Dermis blood vessel endothelial cell (primary cell): ENCODE measurements around the gene MED12L. TPM values are rescaled to one million over a fixed set of nuclear protein-coding genes. Genes with fewer than 3 reads are reported as not detected.
A peak's percentile ranks its signal among the peaks of the same experiment; 100 is the strongest.

Experiments used
- DNase-seq: peaks from one replicate; pipeline ENCODE4 v3.0.0; 2010
- total RNA-seq: library from RNA; depleted of rRNA; stranded (reverse); fragments of >200 nt; gene quantifications from 2 replicates; pipeline ENCODE4 v1.2.3, GENCODE V29; 2014

Gene MED12L
- total RNA-seq, 1 donor from 2014 or later: under 0.01 TPM

DNA sequence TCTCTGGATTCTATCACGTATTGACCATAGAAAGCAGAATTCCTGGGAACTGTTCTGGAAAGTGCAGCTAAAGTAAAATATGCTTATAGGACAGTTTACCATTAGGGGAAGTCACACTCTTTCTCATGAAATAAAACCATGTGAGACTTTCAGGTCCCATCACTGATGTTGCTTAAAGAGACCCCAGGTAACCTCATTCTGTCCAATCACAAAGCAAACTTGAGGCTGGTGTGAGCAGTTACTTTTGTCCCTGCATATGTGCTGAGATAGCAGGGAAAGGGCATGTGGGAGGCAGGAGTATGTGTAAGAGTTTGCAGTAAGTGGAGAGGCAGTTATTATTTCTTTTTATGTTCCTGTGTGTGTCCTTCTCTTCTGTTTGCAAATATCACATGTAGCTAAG is 215.1 kb downstream of the MED12L start:
- DNase-seq: no peak

DNA sequence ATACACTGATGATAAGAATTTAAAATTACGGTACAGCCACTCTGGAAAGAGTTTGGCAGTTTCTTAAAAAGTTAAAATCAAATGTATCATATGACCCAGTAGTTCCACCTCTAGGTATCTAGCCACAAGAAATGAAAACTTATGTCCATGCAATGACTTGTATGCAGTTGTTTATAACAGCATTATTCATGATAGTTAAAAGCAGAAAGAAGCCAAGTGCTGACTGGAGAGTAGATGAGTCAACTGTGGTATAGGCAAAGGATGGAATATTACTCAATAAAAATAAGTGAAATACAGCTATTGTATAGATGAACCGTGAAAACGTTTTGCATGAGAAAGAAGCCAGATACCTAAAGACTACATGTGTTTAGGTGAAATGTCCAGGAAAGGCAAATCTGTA is 216.3 kb downstream of the MED12L start:
- no peak for DNase-seq

DNA sequence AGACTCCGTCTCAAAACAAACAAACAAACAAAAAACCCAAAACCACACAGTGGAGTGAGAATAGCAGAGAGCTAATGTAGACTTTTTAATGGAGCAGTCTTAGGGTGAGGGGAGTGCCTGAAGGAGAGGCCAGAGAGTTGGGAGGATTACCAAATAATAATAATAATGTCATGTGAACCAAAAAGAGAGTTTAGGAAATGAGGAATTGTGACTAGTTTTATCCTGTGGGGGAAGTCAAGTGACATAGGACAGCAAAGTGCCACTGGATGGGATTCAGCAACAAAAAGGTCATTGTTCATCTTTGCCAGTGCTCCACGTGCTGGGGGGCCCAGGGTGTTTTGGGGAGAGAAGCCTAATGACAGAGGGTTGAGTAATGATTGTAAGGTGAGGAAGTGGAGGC is 218.3 kb downstream of the MED12L start:
- DNase-seq: no peak

DNA sequence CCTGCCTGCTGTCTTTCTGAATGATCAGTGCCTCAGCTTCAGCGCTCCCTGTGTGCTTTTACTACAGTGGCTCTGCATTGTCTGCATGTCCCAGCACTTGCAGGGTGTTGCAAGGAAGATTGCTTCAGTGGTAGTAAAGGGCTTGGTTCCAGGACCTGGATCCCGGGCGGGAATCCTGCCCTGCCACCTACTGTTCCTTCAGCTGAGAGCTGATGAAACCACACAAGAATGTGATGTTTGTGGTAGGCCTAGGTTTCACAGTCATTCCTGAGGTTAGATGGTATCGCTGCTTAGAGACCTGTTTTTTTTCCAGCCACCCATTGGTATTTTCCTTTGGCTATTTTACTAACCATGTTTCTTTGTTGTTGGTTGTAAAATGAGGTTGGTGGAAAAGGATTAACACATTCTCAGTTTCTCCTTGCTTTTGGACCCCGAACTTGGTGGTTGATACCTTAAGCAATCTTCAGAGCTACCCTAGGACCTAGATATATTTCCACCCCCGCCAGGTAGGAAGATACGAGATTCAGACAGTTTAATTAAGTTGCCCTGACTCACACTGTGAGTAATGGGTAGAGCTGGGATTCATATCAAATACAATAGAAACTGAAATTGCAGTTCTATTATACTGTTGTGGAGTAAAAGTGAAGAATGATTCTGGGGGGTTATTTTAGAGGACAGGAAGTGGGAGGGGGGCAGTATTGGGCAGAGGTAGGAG is 219.8 kb downstream of the MED12L start:
- no peak for DNase-seq

DNA sequence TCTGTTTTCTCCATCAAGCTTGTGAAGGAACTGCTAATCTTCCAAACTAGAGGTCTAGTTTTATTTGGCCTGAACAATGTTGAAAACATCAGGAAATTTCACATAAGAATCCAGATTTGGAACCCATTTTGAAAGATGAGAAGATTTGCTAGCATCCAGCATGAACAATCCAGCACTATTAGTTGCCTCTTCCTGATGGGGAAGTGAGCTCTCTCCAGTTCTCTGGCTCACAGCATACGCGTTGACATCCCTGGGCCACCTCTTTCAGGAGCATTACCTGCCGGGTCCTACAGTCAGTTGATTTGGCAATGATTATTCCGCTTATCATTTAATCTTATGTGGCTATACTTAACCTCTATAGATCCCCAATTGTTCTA is 220.3 kb downstream of the MED12L start:
- DNase-seq: no peak

DNA sequence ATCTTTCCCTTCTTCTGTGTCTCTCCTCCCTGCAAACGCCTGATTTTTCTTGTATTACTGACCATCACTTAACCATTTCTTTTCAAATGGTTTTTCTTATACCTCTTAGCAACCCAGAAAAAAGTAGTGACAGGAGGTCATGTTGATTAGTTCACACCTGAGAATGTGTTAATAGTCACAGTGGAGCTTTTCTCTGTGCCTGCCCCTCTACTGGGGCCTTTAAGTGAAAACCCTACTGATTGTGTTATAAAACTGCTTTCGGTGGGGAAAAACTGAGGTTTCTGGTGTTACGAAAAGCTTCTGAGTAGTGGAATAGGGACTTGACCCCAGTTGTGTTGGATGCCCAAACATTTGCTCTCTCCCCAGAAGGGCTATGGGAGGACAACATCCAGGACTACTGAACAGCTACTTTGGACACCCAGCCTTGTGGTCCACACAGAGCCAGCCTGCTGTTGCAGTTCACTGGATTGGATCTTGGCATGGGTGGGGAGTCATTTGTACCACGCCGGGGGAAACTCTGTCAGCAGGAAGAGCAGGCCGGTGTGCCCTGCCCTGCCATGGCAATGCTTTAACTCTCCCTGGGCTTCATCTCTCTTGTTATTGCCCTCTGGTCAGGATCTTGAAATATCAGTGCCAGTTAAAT is 220.8 kb downstream of the MED12L start:
- no peak for DNase-seq

DNA sequence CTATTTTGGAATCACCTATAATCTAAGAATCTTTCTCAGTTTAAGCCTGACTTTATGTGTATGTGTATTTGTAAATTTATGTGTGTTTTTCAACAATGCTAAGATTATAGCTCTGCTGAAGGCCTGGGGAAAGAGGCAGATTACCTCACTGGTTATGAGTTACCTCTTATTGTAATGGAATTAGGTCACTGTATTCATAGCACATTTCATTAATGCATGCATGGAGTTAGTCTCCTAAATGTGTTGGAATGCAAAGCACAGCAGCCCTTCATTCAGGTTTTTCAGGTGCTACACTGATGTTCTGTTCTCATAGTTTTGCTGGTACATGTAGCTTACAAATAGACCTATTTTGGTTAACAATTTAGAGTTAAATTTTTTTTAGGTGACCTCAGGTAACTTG is 221.7 kb downstream of the MED12L start:
- no peak for DNase-seq

DNA sequence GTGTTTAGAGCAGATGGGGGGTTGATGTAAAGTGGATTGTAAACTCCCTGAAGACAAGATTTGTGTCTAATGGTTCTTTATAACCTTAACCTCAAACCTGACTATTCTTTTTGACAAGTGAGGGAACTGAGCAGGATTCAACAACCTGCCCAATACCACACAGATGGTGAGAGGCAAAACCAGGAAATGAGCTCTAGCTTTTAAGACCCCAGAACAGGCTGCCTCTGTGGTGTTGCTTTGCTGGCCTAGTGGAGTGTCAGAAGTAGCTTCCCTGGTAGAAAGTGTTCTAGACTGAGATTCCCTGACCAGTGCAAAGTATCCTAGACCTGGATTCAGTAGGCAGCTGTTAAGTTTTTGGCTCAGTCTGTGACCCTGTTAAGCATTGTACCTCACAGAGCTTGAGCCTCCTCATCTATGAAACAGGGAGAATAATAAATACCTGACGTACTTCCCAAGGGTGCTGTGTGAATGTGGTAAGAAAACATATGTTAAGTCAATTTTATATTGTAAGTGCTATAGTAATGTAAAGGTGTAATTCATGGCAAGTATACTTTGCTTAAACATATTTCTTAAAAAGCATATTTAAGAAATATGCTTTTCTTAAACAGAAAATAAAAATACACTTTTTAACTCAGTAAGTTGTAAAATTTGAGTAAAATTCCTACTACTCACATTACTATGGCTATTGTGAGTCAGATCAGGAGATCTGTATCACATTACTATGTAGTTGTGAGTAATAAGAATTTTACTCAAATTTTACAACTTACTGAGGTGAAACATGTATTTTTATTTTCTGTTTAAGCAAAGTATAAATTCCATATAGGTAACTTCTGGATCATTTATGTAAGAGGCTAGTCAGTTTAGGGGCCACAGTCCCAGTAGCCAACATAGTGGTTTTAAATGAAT is 222.4 kb downstream of the MED12L start:
- no peak for DNase-seq

DNA sequence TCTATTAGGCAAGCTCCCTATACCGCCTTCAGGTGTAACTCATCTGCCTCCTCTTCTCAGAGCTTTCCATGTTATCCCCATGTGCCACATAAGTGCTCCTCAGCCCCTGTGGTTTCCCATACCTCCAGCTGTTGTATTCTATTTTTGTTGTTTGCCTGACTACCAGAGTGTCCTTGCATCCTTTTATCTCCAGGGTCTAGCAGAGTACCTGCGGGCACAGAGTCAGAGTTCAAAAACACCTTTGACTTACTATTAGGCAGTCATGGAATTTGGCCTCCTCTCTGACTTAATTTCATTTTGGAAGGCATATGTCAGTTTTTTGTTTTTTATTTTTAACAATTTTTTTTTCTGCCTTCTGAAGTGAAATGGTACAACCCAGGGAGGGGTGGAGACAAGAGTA is 224.1 kb downstream of the MED12L start:
- no peak for DNase-seq

DNA sequence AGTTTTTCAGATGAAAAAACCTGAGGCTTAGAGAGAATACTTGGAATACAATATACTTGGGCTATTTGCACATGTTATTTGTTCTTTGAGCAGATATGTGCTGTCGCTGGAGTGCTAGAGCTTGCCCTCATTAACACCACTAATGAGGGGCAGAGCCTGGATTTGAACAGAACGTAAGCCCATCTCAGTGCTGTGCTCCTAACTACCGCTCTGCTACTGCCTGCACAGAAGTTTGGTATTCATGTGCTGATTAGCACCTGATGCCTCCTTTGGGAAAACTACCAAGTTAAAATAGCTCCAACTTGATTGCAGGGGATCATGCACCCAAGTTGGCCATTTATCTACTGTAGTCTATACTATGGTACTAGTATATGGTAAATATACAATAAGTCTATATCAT is 227.5 kb downstream of the MED12L start:
- no peak for DNase-seq

DNA sequence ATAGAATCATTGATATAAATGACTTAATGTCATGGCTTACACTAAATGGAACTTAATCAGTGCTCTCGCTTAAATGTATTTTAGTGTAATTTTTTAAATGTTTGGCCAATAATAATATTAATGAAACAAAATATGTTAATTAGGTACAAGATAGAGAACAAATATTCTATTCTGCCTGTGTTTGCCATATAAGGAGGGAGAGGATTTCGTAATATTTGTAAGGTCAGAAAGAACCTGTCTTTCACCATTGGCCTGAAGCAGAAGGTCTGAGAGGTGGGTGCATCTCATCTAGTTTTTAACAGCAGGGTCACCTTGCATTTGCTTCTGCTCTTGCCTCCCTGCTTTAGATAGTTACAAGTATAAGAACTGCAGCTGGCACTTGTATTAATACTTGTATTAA is 228.7 kb downstream of the MED12L start:
- DNase-seq: no peak

DNA sequence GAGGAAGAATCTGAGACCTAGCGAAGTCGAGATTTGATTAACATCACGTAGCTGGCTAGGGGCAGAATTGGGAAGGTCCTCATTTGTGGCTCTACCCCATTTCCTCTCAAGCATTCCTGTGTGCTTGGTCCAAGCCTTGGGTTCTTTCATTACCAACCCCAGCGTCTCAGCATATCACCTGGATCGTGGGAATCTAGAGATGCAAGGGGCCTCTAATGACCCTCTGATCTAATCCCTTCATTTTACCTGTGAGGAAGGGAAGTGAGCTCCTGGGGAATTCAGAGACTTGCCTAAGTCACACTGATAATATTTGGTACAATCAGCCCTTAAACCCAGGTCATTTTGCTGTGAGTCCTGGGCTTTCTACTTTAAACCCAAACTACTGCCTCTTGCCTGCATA is 229.1 kb downstream of the MED12L start:
- no peak for DNase-seq

DNA sequence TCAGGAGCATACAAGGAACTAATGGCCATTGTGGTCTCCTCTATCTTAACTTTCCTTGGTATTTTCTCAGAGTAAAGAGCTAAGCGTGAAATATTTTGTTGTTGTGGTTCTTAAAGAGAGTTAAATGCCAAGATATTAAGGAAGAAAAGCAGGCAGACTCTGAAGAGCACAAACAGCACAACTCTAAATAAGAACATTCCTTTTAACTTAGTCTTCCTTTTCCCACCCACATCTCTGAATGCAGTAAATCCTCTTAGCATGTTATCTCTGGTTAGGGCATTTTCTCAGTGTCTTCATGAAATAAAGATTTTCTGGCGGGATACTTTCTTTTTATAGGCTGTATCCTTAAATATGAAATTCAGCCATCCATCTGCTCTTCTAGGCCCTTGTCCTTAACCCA is 229.7 kb downstream of the MED12L start:
- DNase-seq: no peak

DNA sequence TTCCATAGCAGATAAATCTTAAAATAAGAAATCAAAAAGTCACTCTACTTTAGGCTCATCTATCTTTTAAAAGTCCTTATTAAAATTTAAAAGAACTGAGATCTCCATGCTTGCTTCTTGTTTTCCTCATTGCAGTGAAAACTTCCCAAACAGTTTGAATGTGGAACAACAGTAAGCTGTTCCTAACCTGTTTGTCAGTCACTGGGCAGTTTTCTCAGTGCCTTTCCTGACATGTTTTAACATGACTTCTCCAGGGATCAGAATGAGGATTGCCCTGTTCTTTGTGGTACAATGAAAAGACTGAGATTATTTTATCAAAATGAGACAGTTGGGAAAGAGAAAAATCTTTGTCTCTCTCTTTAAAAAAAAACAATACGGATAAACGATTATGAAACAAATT is 230.4 kb downstream of the MED12L start:
- no peak for DNase-seq

DNA sequence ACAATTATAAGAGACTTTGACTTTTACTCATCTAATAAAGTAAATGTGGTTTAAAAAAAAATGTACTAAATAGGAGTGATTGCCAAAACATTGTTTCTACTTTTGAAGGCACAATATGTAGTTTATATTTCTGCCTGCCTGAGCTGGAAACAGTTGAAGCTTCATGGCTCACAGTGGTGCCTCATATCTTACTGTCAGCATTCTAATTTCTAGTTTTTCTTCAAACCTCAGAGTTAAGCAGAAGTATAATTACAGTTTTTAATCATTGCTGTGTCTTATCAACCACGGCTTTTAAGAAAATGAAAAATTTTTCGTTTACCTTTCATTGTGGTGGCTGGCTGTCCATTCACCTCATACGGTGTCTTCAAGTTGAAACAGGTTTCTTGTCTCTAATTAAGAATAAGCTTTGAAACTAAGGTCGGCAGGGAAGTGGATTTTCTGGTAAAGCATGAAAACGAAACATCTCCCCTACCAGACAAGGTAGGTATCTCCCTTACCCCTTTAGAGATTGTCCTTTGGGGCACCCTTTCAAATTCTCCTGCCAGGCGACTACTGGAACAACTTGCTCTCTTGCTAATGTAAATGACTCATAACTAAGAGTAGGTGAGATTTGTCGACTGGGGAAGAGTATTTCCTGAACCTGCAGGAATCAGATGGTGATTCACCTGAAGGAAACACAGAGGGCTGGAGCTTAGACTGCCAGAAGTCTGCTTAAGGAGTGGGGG is 231.0 kb downstream of the MED12L start, which contains the start of gene GPR87:
TSS of gene GPR87 (minus strand) at position 554 of the 725 bp plus-strand sequence. CDS start 16,720 bp downstream, outside the sequence.
- DNase-seq: peak; percentile 5

DNA sequence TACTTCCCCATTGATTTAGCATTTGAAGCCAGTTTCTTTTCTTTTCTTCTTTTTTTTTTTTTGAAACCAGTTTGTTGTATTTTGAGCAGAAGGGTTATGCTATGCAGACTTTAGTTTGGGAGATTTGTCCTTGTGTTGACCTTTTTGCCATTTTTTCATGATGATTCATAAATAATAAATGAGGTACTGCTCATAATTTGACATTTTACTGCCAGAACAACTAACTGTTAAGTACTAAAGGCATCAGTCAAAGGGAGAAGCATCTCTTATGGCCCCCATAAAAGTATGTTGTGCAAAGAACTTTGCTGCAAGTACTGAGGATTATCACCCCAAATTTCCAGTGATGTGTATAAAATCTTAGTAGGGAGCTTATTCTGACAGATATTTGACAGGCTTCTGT is 232.8 kb downstream of the MED12L start:
- no peak for DNase-seq

DNA sequence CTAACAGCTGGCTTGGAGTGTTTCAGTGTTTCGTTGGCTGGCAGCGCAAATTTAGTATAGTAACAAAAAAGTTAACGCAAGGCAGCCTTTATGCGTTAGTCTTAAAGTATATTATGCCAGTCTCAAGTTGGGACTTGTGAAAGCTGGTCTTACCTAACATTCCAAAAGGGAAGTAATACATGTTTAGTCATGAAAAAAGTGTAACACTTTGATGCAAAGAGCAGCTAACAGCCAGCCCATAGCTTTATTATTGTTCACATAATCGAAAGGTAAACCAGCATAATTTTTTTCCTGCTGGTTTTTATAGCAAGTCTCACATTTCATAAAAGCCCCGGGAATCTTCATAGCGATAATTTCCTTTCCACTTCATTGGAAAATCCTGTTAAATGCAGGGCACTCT is 233.5 kb downstream of the MED12L start:
- no peak for DNase-seq

DNA sequence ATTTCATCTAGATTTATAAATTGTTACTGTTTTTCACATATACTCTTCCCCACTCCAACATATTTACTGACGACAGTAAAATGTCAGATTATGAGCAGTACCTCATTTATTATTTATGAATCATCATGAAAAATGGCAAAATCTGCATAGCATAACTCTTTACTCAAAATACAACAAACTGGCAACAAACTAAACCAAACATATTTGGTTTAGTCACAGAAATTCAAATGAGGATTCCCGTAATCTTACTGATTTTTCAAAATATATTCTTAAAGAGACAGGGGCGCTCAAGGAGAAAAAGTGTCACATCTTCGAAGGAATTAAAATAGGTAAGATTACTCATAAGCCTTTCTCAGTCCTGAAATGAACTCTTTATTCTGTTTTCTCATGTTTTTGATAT is 234.2 kb downstream of the MED12L start:
- DNase-seq: no peak

DNA sequence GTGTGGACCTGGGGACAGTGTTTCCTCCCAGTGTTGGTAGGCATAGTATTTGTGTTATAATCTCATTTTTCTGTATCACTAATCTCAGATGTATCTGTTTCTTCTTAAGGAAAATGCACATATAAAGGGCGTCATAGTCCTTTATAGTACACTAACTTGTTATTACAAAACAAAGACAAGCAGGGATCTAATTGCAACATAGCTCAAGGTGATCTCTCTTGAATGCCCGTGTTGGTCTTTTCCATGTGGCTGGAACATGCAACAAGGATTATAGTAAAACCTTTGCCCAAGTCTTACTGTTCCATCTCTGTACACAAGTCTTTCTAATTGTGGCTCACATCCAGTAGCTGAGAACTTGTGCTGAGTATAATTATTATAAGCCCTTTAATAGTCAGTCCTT is 234.7 kb downstream of the MED12L start:
- DNase-seq: no peak

DNA sequence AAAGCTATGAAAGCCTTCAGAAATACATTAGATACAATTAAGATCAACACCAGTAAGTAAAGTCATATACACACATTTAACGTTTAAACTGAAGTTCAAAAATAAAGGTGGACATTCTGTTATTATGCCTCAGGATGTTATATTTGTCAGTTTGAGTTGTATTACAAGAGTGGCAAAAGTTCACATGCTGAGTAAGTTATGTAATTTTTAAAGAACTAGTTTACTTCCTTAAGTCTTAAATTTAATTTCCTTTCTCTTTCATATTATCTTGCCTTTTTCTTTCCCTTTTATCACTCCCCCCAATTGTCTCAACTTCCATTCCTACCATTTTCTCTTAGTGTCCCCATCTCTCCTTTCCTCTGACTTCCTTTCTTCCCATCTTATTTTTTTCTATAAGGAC is 236.1 kb downstream of the MED12L start:
- DNase-seq: no peak

DNA sequence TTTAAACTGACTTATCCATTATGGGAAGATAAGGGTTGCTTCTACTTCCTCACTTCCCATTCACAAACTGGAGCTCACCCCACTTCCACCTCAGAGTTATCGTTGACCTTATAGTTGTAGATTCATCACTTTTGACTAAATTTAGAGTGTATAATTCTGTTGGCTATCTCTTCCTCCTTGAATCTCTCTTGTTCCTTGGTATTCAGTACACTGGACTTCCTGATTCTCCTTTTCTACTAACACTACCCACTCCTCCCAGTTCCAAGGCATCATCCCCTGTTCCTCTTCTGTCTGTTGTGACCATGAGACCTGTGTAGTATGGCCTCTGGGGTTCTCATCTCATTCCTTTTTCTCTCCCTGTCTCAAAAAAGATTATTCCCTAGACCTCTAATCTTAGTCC is 237.0 kb downstream of the MED12L start:
- no peak for DNase-seq

DNA sequence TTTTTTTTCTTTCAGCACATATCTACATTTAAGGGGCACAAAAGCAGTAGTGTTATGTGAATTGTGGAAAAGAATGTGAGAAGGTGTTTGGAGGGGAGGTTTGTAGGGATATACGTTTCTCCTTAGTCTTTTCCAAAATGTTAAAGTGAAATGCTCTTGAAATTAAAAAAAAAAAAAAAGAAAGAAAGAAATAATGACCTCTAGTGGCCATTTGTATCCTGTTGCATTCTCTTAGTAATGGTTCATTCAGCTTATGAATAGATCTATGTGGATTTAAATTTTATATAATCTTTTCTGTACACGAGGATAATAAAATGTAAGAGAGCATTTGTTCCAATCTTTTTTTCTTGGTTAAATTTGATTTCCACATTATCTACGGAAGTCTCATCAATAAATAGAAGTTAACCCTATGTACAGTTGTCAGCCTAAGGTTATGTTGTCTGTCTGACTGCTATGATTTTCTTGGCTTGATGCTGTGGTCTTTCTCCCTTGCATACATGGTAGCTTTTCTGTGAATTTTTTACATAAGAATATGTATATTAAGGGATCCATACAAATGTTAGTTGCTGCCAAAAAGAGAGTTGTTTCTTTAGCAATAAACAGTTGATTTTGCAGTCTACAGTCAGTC is 242.2 kb downstream of the MED12L start:
- peak; percentile 28 for DNase-seq
